OCI-LY1 (cell line): Measurements from ENCODE around the gene MED13.

Source experiments
- H2AFZ ChIP-seq: fragments of 200-600 bp; sonication (generic), shearing (Covaris generic); 2 replicates; pipeline ENCODE4 v1.6.0; 2014; ENCODE audit warnings: antibody characterized with exemption, mild to moderate bottlenecking, low read length
- H3F3A ChIP-seq: fragments of 200-600 bp; sonication (generic), shearing (Covaris generic); 2 replicates; pipeline ENCODE4 v1.6.0; 2014; ENCODE audit warnings: mild to moderate bottlenecking, antibody characterized with exemption, low read length, moderate library complexity; ENCODE audit not compliant: insufficient read depth
- H3K27ac ChIP-seq: fragments of 200-600 bp; sonication (generic); 2 replicates; pipeline ENCODE4 v1.5.1; 2014; ENCODE audit warnings: low read length, mixed run types, mild to moderate bottlenecking, low read depth; ENCODE audit not compliant: poor library complexity, severe bottlenecking
- H3K27me3 ChIP-seq: fragments of 200-600 bp; sonication (generic); 2 replicates; pipeline ENCODE4 v1.6.0; 2014; ENCODE audit warnings: antibody characterized with exemption, mild to moderate bottlenecking, low read length, moderate library complexity; ENCODE audit not compliant: insufficient read depth
- H3K36me3 ChIP-seq: fragments of 200-600 bp; sonication (generic); 2 replicates; pipeline ENCODE4 v1.6.1; 2014; ENCODE audit warnings: mild to moderate bottlenecking, antibody characterized with exemption, low read length, moderate library complexity, mixed read lengths; ENCODE audit not compliant: insufficient read depth
- H3K4me1 ChIP-seq: fragments of 200-600 bp; sonication (generic); 2 replicates; pipeline ENCODE4 v1.5.1; 2014; ENCODE audit warnings: mild to moderate bottlenecking, low read length, moderate library complexity; ENCODE audit not compliant: insufficient read depth, severe bottlenecking
- H3K4me2 ChIP-seq: fragments of 200-600 bp; sonication (generic), shearing (Covaris generic); 2 replicates; pipeline ENCODE4 v1.6.1; 2014; ENCODE audit warnings: low read length
- H3K4me3 ChIP-seq: fragments of 200-600 bp; sonication (generic); 2 replicates; pipeline ENCODE4 v1.5.1; 2014; ENCODE audit warnings: low read length, low read depth, mild to moderate bottlenecking, mixed read lengths; ENCODE audit not compliant: poor library complexity, severe bottlenecking
- H3K79me2 ChIP-seq: fragments of 200-600 bp; shearing (Covaris generic); 2 replicates; pipeline ENCODE4 v1.6.1; 2016; ENCODE audit warnings: mixed run types, low read length, mixed read lengths; ENCODE audit not compliant: insufficient read depth
- H3K9ac ChIP-seq: fragments of 200-600 bp; sonication (generic), shearing (Covaris generic); 2 replicates; pipeline ENCODE4 v1.6.1; 2014; ENCODE audit warnings: mild to moderate bottlenecking, low read length, mixed read lengths
- H3K9me2 ChIP-seq: fragments of 200-600 bp; sonication (generic), shearing (Covaris generic); 2 replicates; pipeline ENCODE4 v1.6.1; 2014; ENCODE audit warnings: low read depth, mild to moderate bottlenecking, low read length, mixed read lengths
- H3K9me3 ChIP-seq: fragments of 200-600 bp; shearing (Covaris generic); 2 replicates; pipeline ENCODE4 v1.6.1; 2014; ENCODE audit warnings: low read length, mixed read lengths
- H4K20me1 ChIP-seq: fragments of 200-600 bp; sonication (generic), shearing (Covaris generic); 2 replicates; pipeline ENCODE4 v1.6.0; 2016; ENCODE audit warnings: mild to moderate bottlenecking, low read length; ENCODE audit not compliant: insufficient read depth
- CTCF ChIP-seq: fragments of 200-600 bp; sonication (generic), shearing (Covaris generic); IDR thresholded peaks from 2 replicates; pipeline ENCODE4 v1.5.1; 2017; ENCODE audit warnings: mild to moderate bottlenecking, antibody characterized with exemption, low read length, moderate library complexity, mixed read lengths
- EZH2 ChIP-seq: fragments of 200-600 bp; sonication (generic), shearing (Covaris generic); IDR thresholded peaks from 2 replicates; pipeline ENCODE4 v1.8.0; 2017; ENCODE audit warnings: borderline replicate concordance, mixed run types, mild to moderate bottlenecking, antibody characterized with exemption, low read length, moderate library complexity, mixed read lengths

Gene MED13

GRCh38 chr17:61947367-61948078 lies 117.6 kb downstream of the MED13 start:
- TF ChIP-seq CTCF (no peak), EZH2 (no peak)
- no peaks in the 10 kb centered on the region for H3K9me2 ChIP-seq
- H3K4me2 ChIP-seq: no peak overlapping the region
- H2AFZ ChIP-seq: no peak overlapping the region
- H3F3A ChIP-seq: no peaks in the 10 kb centered on the region
- no peak overlapping the region for H3K27ac ChIP-seq
- no peaks in the 10 kb centered on the region for H3K79me2 ChIP-seq
- peaks cover 94% of the 10 kb centered on the region for H3K36me3 ChIP-seq
- H4K20me1 ChIP-seq: no peaks in the 10 kb centered on the region
- no peak overlapping the region for H3K9ac ChIP-seq
- no peaks in the 10 kb centered on the region for H3K27me3 ChIP-seq
- H3K9me3 ChIP-seq: no peaks in the 10 kb centered on the region
- H3K4me1 ChIP-seq: no peaks in the 10 kb centered on the region
- no peak overlapping the region for H3K4me3 ChIP-seq

- Histone ChIP-seq H2AFZ (no peak overlapping the region), H3K4me2 (no peak overlapping the region), H3K27me3 (no peaks in the 10 kb centered on the region), H3K4me3 (no peak overlapping the region), H3K27ac (no peak overlapping the region), H4K20me1 (no peaks in the 10 kb centered on the region), H3K9ac (no peak overlapping the region), H3K79me2 (no peaks in the 10 kb centered on the region), H3K9me2 (no peaks in the 10 kb centered on the region), H3K4me1 (no peaks in the 10 kb centered on the region), H3K36me3 (peaks cover 91% of the 10 kb centered on the region), H3F3A (no peaks in the 10 kb centered on the region), H3K9me3 (no peaks in the 10 kb centered on the region)
- TF ChIP-seq CTCF (no peak), EZH2 (no peak)
Observed at GRCh38 chr17:61946359-61946758, 118.7 kb downstream of the MED13 start.

- H3K9ac ChIP-seq: no peak overlapping the region
- H3K4me3 ChIP-seq: no peak overlapping the region
- H3F3A ChIP-seq: no peaks in the 10 kb centered on the region; the same call in 1 of the 2 replicates
- H3K9me3 ChIP-seq: no peaks in the 10 kb centered on the region
- H3K9me2 ChIP-seq: no peaks in the 10 kb centered on the region
- no peaks in the 10 kb centered on the region for H4K20me1 ChIP-seq
- H3K4me1 ChIP-seq: no peaks in the 10 kb centered on the region
- H3K79me2 ChIP-seq: no peaks in the 10 kb centered on the region
- H3K27me3 ChIP-seq: no peaks in the 10 kb centered on the region
- H3K27ac ChIP-seq: no peak overlapping the region
- no peak overlapping the region for H2AFZ ChIP-seq
- H3K36me3 ChIP-seq: peaks cover 65% of the 10 kb centered on the region
- TF ChIP-seq CTCF: no peak
- no peak for TF ChIP-seq EZH2
- no peak overlapping the region for H3K4me2 ChIP-seq
Observed at GRCh38 chr17:61943117-61943516, 122.0 kb downstream of the MED13 start.
